ENCODE results near the gene TRABD2B.

The TRABD2B gene

DNA sequence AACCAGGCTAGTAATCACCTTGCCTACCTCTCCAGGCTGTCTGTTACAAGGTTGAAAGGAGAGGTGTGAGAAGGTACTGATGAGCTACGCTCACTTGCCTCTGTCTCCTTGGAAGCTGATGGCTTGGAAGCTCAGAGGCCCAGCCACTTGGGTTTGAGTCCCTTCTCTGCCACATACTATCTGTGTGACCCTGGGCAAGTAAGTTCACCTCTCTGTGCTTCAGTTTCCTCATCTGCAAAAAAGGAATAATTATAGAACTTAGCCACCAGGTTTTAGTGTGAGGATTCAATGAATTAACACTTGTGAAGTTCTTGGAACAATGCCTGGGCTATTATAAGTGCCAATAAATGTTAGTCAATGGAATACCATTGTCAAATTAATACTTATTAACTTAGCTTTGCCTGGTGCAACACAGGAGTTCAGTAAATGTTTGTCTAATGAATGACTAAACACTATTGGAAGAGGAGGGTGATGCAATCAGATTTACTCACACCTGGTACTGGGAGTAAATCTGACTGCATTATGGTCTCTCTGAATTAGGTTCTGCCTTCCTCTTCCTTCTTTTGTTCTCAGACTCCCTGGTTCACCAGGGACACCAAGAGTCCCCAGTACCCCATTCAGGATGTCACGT, 55.5 kb downstream of the TRABD2B start:
- CTCF ChIA-PET, result interaction anchor here (1.3 to 1.4 kb wide), 2 partner anchors 31 to 120 kb away, joined by 3 to 5 read pairs; no protein-coding TSS in a partner anchor
- POLR2A ChIA-PET, result no interaction called here
- H3K27ac ChIP-seq (ENCODE audit: extremely low read depth, low read depth, low read length), result no peak overlapping the region
- H3K9me3 ChIP-seq (ENCODE audit: control insufficient read depth, insufficient read depth, low read depth, low read length), result no peaks in the 10 kb centered on the region
- H3K4me3 ChIP-seq (ENCODE audit: low read depth, low read length), result no peak overlapping the region
- H3K36me3 ChIP-seq (ENCODE audit: control insufficient read depth in 2 of 2, insufficient read depth in 1 of 2, low read length in 2 of 2), result no peaks in the 10 kb centered on the region
- no peaks in the 10 kb centered on the region for H3K4me1 ChIP-seq (ENCODE audit: control insufficient read depth, insufficient read depth, low read length)
- TF ChIP-seq SP7 (tag by site-specific recombination; IDR thresholded peaks at IDR 0.05), result 0 out of 2 replicates have a peak, but pooled peaks have one; percentile 27
- TF ChIP-seq, protein P1, sequence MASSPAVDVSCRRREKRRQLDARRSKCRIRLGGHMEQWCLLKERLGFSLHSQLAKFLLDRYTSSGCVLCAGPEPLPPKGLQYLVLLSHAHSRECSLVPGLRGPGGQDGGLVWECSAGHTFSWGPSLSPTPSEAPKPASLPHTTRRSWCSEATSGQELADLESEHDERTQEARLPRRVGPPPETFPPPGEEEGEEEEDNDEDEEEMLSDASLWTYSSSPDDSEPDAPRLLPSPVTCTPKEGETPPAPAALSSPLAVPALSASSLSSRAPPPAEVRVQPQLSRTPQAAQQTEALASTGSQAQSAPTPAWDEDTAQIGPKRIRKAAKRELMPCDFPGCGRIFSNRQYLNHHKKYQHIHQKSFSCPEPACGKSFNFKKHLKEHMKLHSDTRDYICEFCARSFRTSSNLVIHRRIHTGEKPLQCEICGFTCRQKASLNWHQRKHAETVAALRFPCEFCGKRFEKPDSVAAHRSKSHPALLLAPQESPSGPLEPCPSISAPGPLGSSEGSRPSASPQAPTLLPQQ (tag by site-specific recombination; IDR thresholded peaks at IDR 0.05), result no peak
- no peak for TF ChIP-seq ZBTB20 (tag by site-specific recombination; IDR thresholded peaks at IDR 0.05)
- no peak for TF ChIP-seq ZFP3 (tag by site-specific recombination; IDR thresholded peaks at IDR 0.05; ENCODE audit: low read depth)
- 0 out of 2 replicates have a peak, but pooled peaks have one; percentile 42 for TF ChIP-seq ZNF660 (tag by site-specific recombination; IDR thresholded peaks at IDR 0.05)
- TF ChIP-seq, protein P2, sequence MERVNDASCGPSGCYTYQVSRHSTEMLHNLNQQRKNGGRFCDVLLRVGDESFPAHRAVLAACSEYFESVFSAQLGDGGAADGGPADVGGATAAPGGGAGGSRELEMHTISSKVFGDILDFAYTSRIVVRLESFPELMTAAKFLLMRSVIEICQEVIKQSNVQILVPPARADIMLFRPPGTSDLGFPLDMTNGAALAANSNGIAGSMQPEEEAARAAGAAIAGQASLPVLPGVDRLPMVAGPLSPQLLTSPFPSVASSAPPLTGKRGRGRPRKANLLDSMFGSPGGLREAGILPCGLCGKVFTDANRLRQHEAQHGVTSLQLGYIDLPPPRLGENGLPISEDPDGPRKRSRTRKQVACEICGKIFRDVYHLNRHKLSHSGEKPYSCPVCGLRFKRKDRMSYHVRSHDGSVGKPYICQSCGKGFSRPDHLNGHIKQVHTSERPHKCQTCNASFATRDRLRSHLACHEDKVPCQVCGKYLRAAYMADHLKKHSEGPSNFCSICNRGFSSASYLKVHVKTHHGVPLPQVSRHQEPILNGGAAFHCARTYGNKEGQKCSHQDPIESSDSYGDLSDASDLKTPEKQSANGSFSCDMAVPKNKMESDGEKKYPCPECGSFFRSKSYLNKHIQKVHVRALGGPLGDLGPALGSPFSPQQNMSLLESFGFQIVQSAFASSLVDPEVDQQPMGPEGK (tag by site-specific recombination; IDR thresholded peaks at IDR 0.05), result no peak
- no peak for TF ChIP-seq ZNF16 (tag by site-specific recombination; IDR thresholded peaks at IDR 0.05; ENCODE audit: low read depth)
- TF ChIP-seq ZNF843 (tag by site-specific recombination; IDR thresholded peaks at IDR 0.05), result no peak
- TF ChIP-seq HOXD13 (CRISPR knock-in tag; IDR thresholded peaks at IDR 0.05; ENCODE audit: borderline replicate concordance), result no peak
- TF ChIP-seq ZNF600 (tag by site-specific recombination; IDR thresholded peaks at IDR 0.05), result no peak
- TF ChIP-seq IKZF3 (tag by site-specific recombination; IDR thresholded peaks at IDR 0.05), result no peak

DNA sequence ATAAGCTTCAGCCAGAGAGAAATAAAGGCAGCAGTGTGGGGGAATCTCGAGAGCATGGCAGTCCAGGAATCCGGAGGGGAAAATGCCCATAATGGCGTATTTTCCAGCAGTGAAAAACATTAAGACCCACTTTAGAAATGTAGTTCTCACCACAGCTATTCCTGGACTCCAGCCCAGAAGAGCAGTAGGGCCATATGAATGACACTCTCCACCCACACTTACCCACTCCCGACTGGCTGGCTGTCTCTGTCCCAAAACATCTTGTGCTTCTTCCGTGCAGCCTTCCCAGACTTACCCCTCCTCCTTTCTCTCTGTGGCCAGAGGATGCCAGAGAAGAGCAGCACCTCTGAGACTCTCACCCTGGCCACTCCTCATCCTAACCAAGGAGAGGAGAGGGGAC, 56.4 kb downstream of the TRABD2B start:
- Histone ChIP-seq H3K4me1 (ENCODE audit: control insufficient read depth, insufficient read depth, low read length) (no peaks in the 10 kb centered on the region), H3K4me3 (ENCODE audit: low read depth, low read length) (no peak overlapping the region), H3K36me3 (ENCODE audit: control insufficient read depth in 2 of 2, insufficient read depth in 1 of 2, low read length in 2 of 2) (no peaks in the 10 kb centered on the region), H3K27ac (ENCODE audit: extremely low read depth, low read depth, low read length) (no peak overlapping the region), H3K9me3 (ENCODE audit: control insufficient read depth, insufficient read depth, low read depth, low read length) (no peaks in the 10 kb centered on the region)
- 0 out of 2 replicates have a peak, but pooled peaks have one; percentile 11 for TF ChIP-seq EGR2 (tag by site-specific recombination; IDR thresholded peaks at IDR 0.05; ENCODE audit: low read depth)
- TF ChIP-seq, protein P3, sequence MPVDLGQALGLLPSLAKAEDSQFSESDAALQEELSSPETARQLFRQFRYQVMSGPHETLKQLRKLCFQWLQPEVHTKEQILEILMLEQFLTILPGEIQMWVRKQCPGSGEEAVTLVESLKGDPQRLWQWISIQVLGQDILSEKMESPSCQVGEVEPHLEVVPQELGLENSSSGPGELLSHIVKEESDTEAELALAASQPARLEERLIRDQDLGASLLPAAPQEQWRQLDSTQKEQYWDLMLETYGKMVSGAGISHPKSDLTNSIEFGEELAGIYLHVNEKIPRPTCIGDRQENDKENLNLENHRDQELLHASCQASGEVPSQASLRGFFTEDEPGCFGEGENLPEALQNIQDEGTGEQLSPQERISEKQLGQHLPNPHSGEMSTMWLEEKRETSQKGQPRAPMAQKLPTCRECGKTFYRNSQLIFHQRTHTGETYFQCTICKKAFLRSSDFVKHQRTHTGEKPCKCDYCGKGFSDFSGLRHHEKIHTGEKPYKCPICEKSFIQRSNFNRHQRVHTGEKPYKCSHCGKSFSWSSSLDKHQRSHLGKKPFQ (tag by site-specific recombination; IDR thresholded peaks at IDR 0.05), result no peak
- peak; percentile 60 for TF ChIP-seq ZFHX2 (tag by site-specific recombination; conservative IDR thresholded peaks at IDR 0.05)
- ChIA-PET POLR2A (no interaction called here), CTCF (interaction anchor here (0.6 to 1.3 kb wide), 3 partner anchors 32 to 203 kb away, joined by 3 to 4 read pairs (median 3); no protein-coding TSS in a partner anchor)

DNA sequence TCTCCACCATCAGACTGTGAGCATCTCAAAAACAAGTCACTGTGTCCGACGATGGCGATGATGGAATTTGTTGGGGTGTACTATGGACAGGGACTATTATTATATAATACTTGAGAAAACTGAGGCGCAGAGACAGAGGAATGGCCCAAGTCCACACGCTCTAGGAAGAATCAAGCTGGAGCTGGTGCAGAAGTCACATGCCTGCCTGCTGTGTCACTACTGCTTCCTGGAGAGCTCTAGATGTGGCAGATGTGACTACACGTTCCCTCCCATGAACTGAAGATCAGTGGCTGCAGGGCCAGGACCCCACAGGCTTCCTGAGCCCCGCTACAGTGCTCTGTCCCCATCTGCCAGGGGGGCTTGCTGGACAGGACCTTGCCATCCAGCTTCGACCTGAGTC, 56.9 kb downstream of the TRABD2B start:
- no peaks in the 10 kb centered on the region for H3K36me3 ChIP-seq (ENCODE audit: control insufficient read depth in 2 of 2, insufficient read depth in 1 of 2, low read length in 2 of 2)
- no peak for TF ChIP-seq BCL11A (tag by site-specific recombination; IDR thresholded peaks at IDR 0.05; ENCODE audit: low read depth)
- peak; percentile 18; the same call in 1 of the 2 replicates for TF ChIP-seq ZIC2 (tag by site-specific recombination; IDR thresholded peaks at IDR 0.05)
- no peak for TF ChIP-seq ZNF221 (tag by site-specific recombination; IDR thresholded peaks at IDR 0.05; ENCODE audit: borderline replicate concordance)
- no peak for TF ChIP-seq MYNN (tag by site-specific recombination; IDR thresholded peaks at IDR 0.05; ENCODE audit: borderline replicate concordance)
- no peak for TF ChIP-seq ZNF391 (tag by site-specific recombination; IDR thresholded peaks at IDR 0.05; ENCODE audit: borderline replicate concordance, low read depth)
- TF ChIP-seq KLF1 (tag by site-specific recombination; IDR thresholded peaks at IDR 0.05), result no peak
- TF ChIP-seq ZNF239 (tag by site-specific recombination; IDR thresholded peaks at IDR 0.05), result no peak
- ChIA-PET CTCF (interaction anchor here (0.6 to 1.3 kb wide), 3 partner anchors 32 to 203 kb away, joined by 3 to 4 read pairs (median 3); no protein-coding TSS in a partner anchor), POLR2A (no interaction called here)
- no peaks in the 10 kb centered on the region for H3K4me1 ChIP-seq (ENCODE audit: control insufficient read depth, insufficient read depth, low read length)
- no peak overlapping the region for H3K27ac ChIP-seq (ENCODE audit: extremely low read depth, low read depth, low read length)
- no peak overlapping the region for H3K4me3 ChIP-seq (ENCODE audit: low read depth, low read length)
- H3K9me3 ChIP-seq (ENCODE audit: control insufficient read depth, insufficient read depth, low read depth, low read length), result no peaks in the 10 kb centered on the region
